NCI-H526 (cell line): ENCODE data around the gene CYP2E1.
"Not testable (repeated sequence)": the region's sequence is repeated elsewhere in the genome, so short reads cannot be mapped to it uniquely, and the experiment has no call there.

Source experiments
- DNase-seq, 2 experiments: peaks; one replicate each; lab custom pipeline; 2025; lab: John Stamatoyannopoulos, UW

The CYP2E1 gene

GRCh38 chr10:133572055-133572454 is 44.9 kb downstream of the CYP2E1 start:
- not testable (repeated sequence) for DNase-seq

GRCh38 chr10:133573460-133573859 is 46.3 kb downstream of the CYP2E1 start:
- DNase-seq, result not testable (repeated sequence)

- not testable (repeated sequence) for DNase-seq
Observed at GRCh38 chr10:133577037-133577436, 49.9 kb downstream of the CYP2E1 start.
